ENCODE results near the gene ETV6. TPM values are rescaled to one million over a fixed set of nuclear protein-coding genes. Genes with fewer than 3 reads are reported as not detected.

Gene ETV6
- total RNA-seq, 2 experiments from 2014 or later, result 17.1 to 19.3 TPM

DNA sequence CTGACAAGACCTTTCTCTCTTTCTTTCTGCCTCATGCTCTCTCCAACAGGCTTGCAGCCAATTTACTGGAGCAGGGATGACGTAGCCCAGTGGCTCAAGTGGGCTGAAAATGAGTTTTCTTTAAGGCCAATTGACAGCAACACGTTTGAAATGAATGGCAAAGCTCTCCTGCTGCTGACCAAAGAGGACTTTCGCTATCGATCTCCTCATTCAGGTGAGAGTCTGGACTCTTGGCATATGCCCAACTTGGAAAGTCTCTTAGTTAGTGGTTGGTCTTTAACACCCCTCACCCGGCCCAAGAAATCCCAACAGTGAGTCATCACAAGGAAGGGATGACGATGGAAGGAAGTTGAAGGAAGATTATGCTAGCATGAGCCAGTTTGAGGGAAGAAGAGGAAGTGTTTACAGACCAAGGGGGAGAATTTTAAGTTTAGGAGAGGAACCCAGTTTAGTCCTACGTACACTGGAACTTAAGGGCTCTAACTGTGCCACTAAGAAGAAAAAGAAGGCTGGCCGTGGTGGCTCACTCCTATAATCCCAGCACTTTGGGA is 189.7 kb downstream of the ETV6 start:
- no TSS peak for BruUV-seq (replicated peaks)
- peaks cover 6% of the 10 kb centered on the region; the same call in 1 of the 2 replicates for H3K79me2 ChIP-seq (ENCODE audit: insufficient read depth, low read depth, low read length)
- H2AFZ ChIP-seq (ENCODE audit: low read length), result no peak overlapping the region
- no peaks in the 10 kb centered on the region for H3K9me3 ChIP-seq (ENCODE audit: low read length)
- no peak for DNase-seq (ENCODE audit: low spot score)
- TF ChIP-seq, protein P1, sequence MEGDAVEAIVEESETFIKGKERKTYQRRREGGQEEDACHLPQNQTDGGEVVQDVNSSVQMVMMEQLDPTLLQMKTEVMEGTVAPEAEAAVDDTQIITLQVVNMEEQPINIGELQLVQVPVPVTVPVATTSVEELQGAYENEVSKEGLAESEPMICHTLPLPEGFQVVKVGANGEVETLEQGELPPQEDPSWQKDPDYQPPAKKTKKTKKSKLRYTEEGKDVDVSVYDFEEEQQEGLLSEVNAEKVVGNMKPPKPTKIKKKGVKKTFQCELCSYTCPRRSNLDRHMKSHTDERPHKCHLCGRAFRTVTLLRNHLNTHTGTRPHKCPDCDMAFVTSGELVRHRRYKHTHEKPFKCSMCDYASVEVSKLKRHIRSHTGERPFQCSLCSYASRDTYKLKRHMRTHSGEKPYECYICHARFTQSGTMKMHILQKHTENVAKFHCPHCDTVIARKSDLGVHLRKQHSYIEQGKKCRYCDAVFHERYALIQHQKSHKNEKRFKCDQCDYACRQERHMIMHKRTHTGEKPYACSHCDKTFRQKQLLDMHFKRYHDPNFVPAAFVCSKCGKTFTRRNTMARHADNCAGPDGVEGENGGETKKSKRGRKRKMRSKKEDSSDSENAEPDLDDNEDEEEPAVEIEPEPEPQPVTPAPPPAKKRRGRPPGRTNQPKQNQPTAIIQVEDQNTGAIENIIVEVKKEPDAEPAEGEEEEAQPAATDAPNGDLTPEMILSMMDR (conservative IDR thresholded peaks at IDR 0.05; ENCODE audit: low read length), result no peak
- TF ChIP-seq EZH2phosphoT487 (IDR thresholded peaks at IDR 0.05; ENCODE audit: borderline replicate concordance, low read depth, low read length), result no peak
- ChIA-PET POLR2A (interaction anchor here (1.1 to 1.4 kb wide), 3 partner anchors 17 to 80 kb away, joined by 3 to 4 read pairs (median 3); no protein-coding TSS in a partner anchor), CTCF (ENCODE audit: unreplicated experiment) (no interaction called here)
- no peaks in the 10 kb centered on the region for H4K20me1 ChIP-seq (ENCODE audit: insufficient read depth, low read length)
- H3K27ac ChIP-seq (ENCODE audit: low read depth, low read length, poor library complexity, severe bottlenecking), result no peak overlapping the region
- intact Hi-C loops (cut with micrococcal nuclease; ENCODE audit: unreplicated experiment), result loop anchor here (5.0 kb wide), 1 partner anchor 53 kb away; no protein-coding TSS in a partner anchor
- H3K9me2 ChIP-seq (ENCODE audit: insufficient read depth, low read length), result no peaks in the 10 kb centered on the region
- peaks cover 60% of the 10 kb centered on the region for H3K4me1 ChIP-seq (ENCODE audit: insufficient read depth, low read length, poor library complexity, severe bottlenecking)
- peaks cover 43% of the 10 kb centered on the region for H3K36me3 ChIP-seq (ENCODE audit: insufficient read depth, low read length)
- H3K4me2 ChIP-seq (ENCODE audit: low read length), result no peak overlapping the region
- H3K4me3 ChIP-seq (ENCODE audit: low read depth, low read length, poor library complexity, severe bottlenecking), result no peak overlapping the region

DNA sequence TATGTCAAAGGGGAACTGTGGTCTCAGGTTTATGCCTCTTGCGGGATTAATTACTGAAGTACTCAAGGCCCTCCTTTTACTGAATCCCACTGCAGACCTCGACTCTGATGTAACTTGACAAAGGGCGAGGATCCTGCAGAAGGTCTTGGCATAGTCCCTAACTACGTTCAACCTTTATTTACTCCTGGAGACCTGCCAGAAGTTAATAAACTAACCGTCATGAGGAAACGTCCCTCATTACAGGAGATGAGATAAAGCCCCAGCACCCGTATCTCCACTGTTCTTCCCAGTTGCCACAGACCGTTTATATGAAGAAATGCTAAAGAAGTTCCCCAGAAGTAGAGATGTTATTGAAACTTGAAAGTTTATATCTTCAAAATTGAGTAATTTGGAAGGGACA is 190.9 kb downstream of the ETV6 start:
- TF ChIP-seq, protein P1 (conservative IDR thresholded peaks at IDR 0.05; ENCODE audit: low read length), result no peak
- TF ChIP-seq EZH2phosphoT487 (IDR thresholded peaks at IDR 0.05; ENCODE audit: borderline replicate concordance, low read depth, low read length), result no peak
- Histone ChIP-seq H3K27ac (ENCODE audit: low read depth, low read length, poor library complexity, severe bottlenecking) (no peak overlapping the region), H3K79me2 (ENCODE audit: insufficient read depth, low read depth, low read length) (no peaks in the 10 kb centered on the region; the same call in 1 of the 2 replicates), H4K20me1 (ENCODE audit: insufficient read depth, low read length) (no peaks in the 10 kb centered on the region), H3K9me2 (ENCODE audit: insufficient read depth, low read length) (no peaks in the 10 kb centered on the region), H3K36me3 (ENCODE audit: insufficient read depth, low read length) (peaks cover 54% of the 10 kb centered on the region), H3K9me3 (ENCODE audit: low read length) (no peaks in the 10 kb centered on the region), H3K4me3 (ENCODE audit: low read depth, low read length, poor library complexity, severe bottlenecking) (no peak overlapping the region), H2AFZ (ENCODE audit: low read length) (no peak overlapping the region), H3K4me2 (ENCODE audit: low read length) (no peak overlapping the region), H3K4me1 (ENCODE audit: insufficient read depth, low read length, poor library complexity, severe bottlenecking) (peaks cover 48% of the 10 kb centered on the region)
- POLR2A ChIA-PET, result interaction anchor here (1.4 kb wide), 1 partner anchor 81 kb away, joined by 4 read pairs; no protein-coding TSS in a partner anchor
- CTCF ChIA-PET (ENCODE audit: unreplicated experiment), result no interaction called here
- intact Hi-C loops (cut with micrococcal nuclease; ENCODE audit: unreplicated experiment), result no loop called here
- no TSS peak for BruUV-seq (replicated peaks)
- DNase-seq (ENCODE audit: low spot score), result no peak

DNA sequence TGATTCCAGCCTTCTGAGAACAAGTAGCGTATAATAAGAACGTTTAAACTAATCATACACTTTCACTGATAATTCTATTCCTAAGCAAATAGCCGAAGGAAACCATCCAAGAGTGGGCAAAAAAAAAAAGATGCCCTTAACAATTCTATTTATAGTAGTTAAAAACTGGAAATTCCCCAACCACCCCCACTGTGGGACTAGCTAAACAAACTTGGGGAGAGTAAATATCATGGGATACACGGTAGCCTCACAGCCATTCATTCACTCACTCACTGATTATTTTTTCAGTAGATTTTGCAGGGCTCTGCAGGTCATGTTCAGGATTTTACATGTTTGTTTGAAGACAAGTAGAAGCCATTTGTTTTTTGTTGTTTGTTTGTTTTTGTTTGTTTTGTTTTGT is 197.0 kb downstream of the ETV6 start:
- H3K79me2 ChIP-seq (ENCODE audit: insufficient read depth, low read depth, low read length), result no peaks in the 10 kb centered on the region
- no peak overlapping the region for H2AFZ ChIP-seq (ENCODE audit: low read length)
- H3K4me1 ChIP-seq (ENCODE audit: insufficient read depth, low read length, poor library complexity, severe bottlenecking), result no peaks in the 10 kb centered on the region
- no peak overlapping the region for H3K27ac ChIP-seq (ENCODE audit: low read depth, low read length, poor library complexity, severe bottlenecking)
- no peak for DNase-seq (ENCODE audit: low spot score)
- POLR2A ChIA-PET, result interaction anchor here (1.6 kb wide), 1 partner anchor 10 kb away, joined by 5 read pairs; no protein-coding TSS in a partner anchor
- H3K9me3 ChIP-seq (ENCODE audit: low read length), result no peaks in the 10 kb centered on the region
- BruUV-seq (replicated peaks), result no TSS peak
- H3K9me2 ChIP-seq (ENCODE audit: insufficient read depth, low read length), result no peaks in the 10 kb centered on the region
- CTCF ChIA-PET (ENCODE audit: unreplicated experiment), result no interaction called here
- H3K4me2 ChIP-seq (ENCODE audit: low read length), result no peak overlapping the region
- intact Hi-C loops (cut with micrococcal nuclease; ENCODE audit: unreplicated experiment), result no loop called here
- H4K20me1 ChIP-seq (ENCODE audit: insufficient read depth, low read length), result no peaks in the 10 kb centered on the region
- H3K36me3 ChIP-seq (ENCODE audit: insufficient read depth, low read length), result peaks cover 33% of the 10 kb centered on the region
- no peak overlapping the region for H3K4me3 ChIP-seq (ENCODE audit: low read depth, low read length, poor library complexity, severe bottlenecking)
- TF ChIP-seq, protein P1 (conservative IDR thresholded peaks at IDR 0.05; ENCODE audit: low read length), result no peak
- TF ChIP-seq EZH2phosphoT487 (IDR thresholded peaks at IDR 0.05; ENCODE audit: borderline replicate concordance, low read depth, low read length), result no peak
